K562 (cell line): Measurements from ENCODE around the gene ADORA1. TPM values are rescaled to one million over a fixed set of nuclear protein-coding genes. Genes with fewer than 3 reads are reported as not detected.

Experiments
- ATAC-seq: fragments of 200-7000 bp; cut with Tn5 transposase; 3 replicates; pipeline ENCODE4 v1.9.1; 2020; ENCODE audit warnings: moderate library complexity
- BruUV-seq: library from RNA; stranded (reverse); fragments of 400-500 nt; replicated peaks from 2 replicates; lab custom pipeline; 2021; lab: Mats Ljungman, UMichigan
- CTCF ChIA-PET: fragments of 300-600 bp; formaldehyde crosslinking; extraction: SDS; loops from one replicate; lab custom pipeline; 2021; ENCODE audit warnings: low intra/inter-chr PET ratio; lab: Yijun Ruan, JAX
- POLR2A ChIA-PET: fragments of 300-600, 350-650 bp; sonication (Branson Sonifier 250); formaldehyde crosslinking; extraction: SDS; loops from one replicate; lab custom pipeline; 2021; ENCODE audit warnings: antibody characterized with exemption, inconsistent platforms; lab: Yijun Ruan, JAX
- DNase-seq, 4 experiments: peaks; one replicate each; pipeline versions ENCODE4 v3.0.0 to v3.0.0-alpha.2; 2011 to 2018; ENCODE audit warnings: low spot score in 3 of 4, mixed read lengths in 3 of 4; ENCODE audit errors: extremely low read depth in 1 of 4
- FAIRE-seq: peaks from 2 replicates; lab custom pipeline; 2011; peaks lifted over from hg19 to GRCh38; lab: Jason Lieb, UNC
- H2AFZ ChIP-seq: 2 replicates; pipeline ENCODE4 v1.6.0; 2011; ENCODE audit warnings: low read depth, low read length, control low read depth, inconsistent platforms
- H3K27ac ChIP-seq: fragments of 200-600 bp; 3 replicates; pipeline ENCODE4 v1.8.0; 2011; ENCODE audit warnings: low read depth, mild to moderate bottlenecking, control low read depth, inconsistent platforms, low read length, moderate library complexity, mixed read lengths; ENCODE audit errors: extremely low read depth
- H3K27me3 ChIP-seq, 2 experiments: fragments of 300-600 bp in 1 of 2; 2 replicates in 1 of 2; 3 replicates in 1 of 2; pipeline versions ENCODE4 v1.6.0 to v1.8.0; 2011; ENCODE audit warnings: inconsistent platforms in 2 of 2, low read length in 2 of 2, mild to moderate bottlenecking in 1 of 2, mixed read lengths in 1 of 2, moderate library complexity in 1 of 2; ENCODE audit not compliant: control insufficient read depth in 2 of 2, insufficient read depth in 2 of 2
- H3K36me3 ChIP-seq: fragments of 300-600 bp; 3 replicates; pipeline ENCODE4 v1.8.0; 2011; ENCODE audit warnings: mild to moderate bottlenecking, low read length, inconsistent platforms; ENCODE audit not compliant: control insufficient read depth, insufficient read depth
- H3K4me1 ChIP-seq, 2 experiments: fragments of 200-600 bp in 1 of 2; replicated peaks in 1 of 2; 2 replicates in 1 of 2; 3 replicates in 1 of 2; pipeline versions ENCODE4 v1.5.1 to v1.8.0; 2011; ENCODE audit warnings: inconsistent platforms in 2 of 2, low read length in 2 of 2, mild to moderate bottlenecking in 1 of 2, mixed read lengths in 1 of 2, moderate library complexity in 1 of 2; ENCODE audit not compliant: control insufficient read depth in 2 of 2, insufficient read depth in 2 of 2
- H3K4me2 ChIP-seq: 2 replicates; pipeline ENCODE4 v1.6.1; 2011; ENCODE audit warnings: low read length, control low read depth, inconsistent platforms, mixed read lengths; ENCODE audit not compliant: insufficient read depth
- H3K4me3 ChIP-seq: fragments of 200-600 bp; sonication (generic), shearing (Covaris generic); 2 replicates; pipeline ENCODE4 v1.5.1; 2016; ENCODE audit warnings: control low read depth, inconsistent platforms
- H3K79me2 ChIP-seq: fragments of 200-600 bp; 3 replicates; pipeline ENCODE4 v1.8.0; 2011; ENCODE audit warnings: low read length, inconsistent platforms; ENCODE audit not compliant: control insufficient read depth, insufficient read depth
- H3K9ac ChIP-seq, 2 experiments: 2 replicates each; pipeline versions ENCODE4 v1.6.0 to v1.6.1; 2011; ENCODE audit warnings: low read depth in 2 of 2, low read length in 2 of 2, control low read depth in 1 of 2, inconsistent platforms in 1 of 2, mild to moderate bottlenecking in 1 of 2, mixed read lengths in 1 of 2; ENCODE audit not compliant: insufficient read depth in 1 of 2
- H3K9me1 ChIP-seq: one replicate; pipeline ENCODE4 v1.6.0; 2011; ENCODE audit warnings: inconsistent platforms, mild to moderate bottlenecking, low read length, moderate library complexity; ENCODE audit not compliant: control insufficient read depth, insufficient read depth
- H3K9me3 ChIP-seq: replicated peaks from 2 replicates; pipeline ENCODE4 v1.5.1; 2011; ENCODE audit warnings: low read depth, low read length, inconsistent platforms; ENCODE audit not compliant: control insufficient read depth, insufficient read depth
- H4K20me1 ChIP-seq: replicated peaks from 2 replicates; pipeline ENCODE4 v1.6.1; 2011; ENCODE audit warnings: low read length, inconsistent platforms, mixed read lengths; ENCODE audit not compliant: control insufficient read depth, insufficient read depth
- ARID1B ChIP-seq: fragments of 450-650 bp; IDR thresholded peaks from 2 replicates; pipeline ENCODE4 v1.6.1; 2016; ENCODE audit warnings: antibody characterized with exemption, mild to moderate bottlenecking, inconsistent platforms
- ATF1 ChIP-seq, 2 experiments: fragments of 450-650 bp in 1 of 2; IDR thresholded peaks; 2 replicates each; pipeline ENCODE4 v1.6.1; 2016; ENCODE audit warnings: missing compliant biosample characterization in 1 of 2, missing genetic modification characterization in 1 of 2
- EHMT2 ChIP-seq: fragments of 450-650 bp; IDR thresholded peaks from 2 replicates; pipeline ENCODE4 v1.6.1; 2018; ENCODE audit warnings: antibody characterized with exemption
- FOXA3 ChIP-seq, 2 experiments: fragments of 450-650 bp in 1 of 2; sonication (generic) in 1 of 2; formaldehyde crosslinking; IDR thresholded peaks in 1 of 2; conservative IDR thresholded peaks in 1 of 2; 2 replicates each; pipeline versions ENCODE4 v1.4.0 to v1.8.0; 2020 to 2022; ENCODE audit warnings: mild to moderate bottlenecking in 2 of 2, missing genetic modification reagents in 1 of 2
- FUS ChIP-seq: fragments of 200-400 bp; formaldehyde crosslinking; optimal IDR thresholded peaks from 2 replicates; pipeline ENCODE3; 2017; ENCODE audit warnings: low read depth, low read length
- SPI1 ChIP-seq: IDR thresholded peaks from 2 replicates; pipeline ENCODE4 v1.6.1; 2011; ENCODE audit warnings: low read depth, low read length, control low read depth, borderline replicate concordance
- ZNF639 ChIP-seq, 2 experiments: fragments of 200-800 bp in 1 of 2; sonication (Bioruptor generic) in 1 of 2; sonication (generic) in 1 of 2; formaldehyde crosslinking in 1 of 2; IDR thresholded peaks in 1 of 2; conservative IDR thresholded peaks in 1 of 2; 2 replicates each; pipeline versions ENCODE4 v1.5.0 to v1.6.1; 2016 to 2020; ENCODE audit warnings: missing compliant biosample characterization in 1 of 2, missing genetic modification characterization in 1 of 2, missing genetic modification reagents in 1 of 2
- WGBS: fragments of 100-300 bp; shearing (Covaris generic); methylation state at CpG from one replicate; pipeline ENCODE4 v1.1.6; 2016; ENCODE audit warnings: low coverage, mixed read lengths; ENCODE audit not compliant: insufficient coverage; ENCODE audit errors: missing lambda C conversion rate; 5-methylcytosine and 5-hydroxymethylcytosine counted together
- in situ Hi-C: fragments of 300-500 bp; cut with MboI; formaldehyde crosslinking; loops from 4 replicates; pipeline ENCODE4 v1.15.0; 2018; ENCODE audit warnings: inconsistent platforms, mixed read lengths
- intact Hi-C: fragments of 100-400 bp; cut with micrococcal nuclease; formaldehyde crosslinking; loops from 2 replicates; pipeline ENCODE4 v1.14.2; 2022
- polyA plus RNA-seq, 8 experiments: library from polyadenylated mRNA; depleted of rRNA in 4 of 8; stranded (reverse) in 5 of 8; unstranded in 3 of 8; fragments of >200 nt; fragmentation: Nextera tagmentation in 2 of 8; fragmentation: Illumina TruSeq in 1 of 8; extraction: Ambion mirVana in 2 of 8; extraction: Trizol in 1 of 8; gene quantifications; 2 replicates each; pipeline versions ENCODE4 v1.2.1 to v1.2.3, GENCODE V29; 2011 to 2014; ENCODE audit warnings: inconsistent platforms in 1 of 8, missing spikeins in 1 of 8
- total RNA-seq, 7 experiments: library from RNA; depleted of rRNA in 6 of 7; stranded (reverse); fragments of >200 nt in 6 of 7; fragmentation: Illumina TruSeq in 2 of 7; extraction: Trizol in 2 of 7; gene quantifications; 2 replicates each; pipeline versions ENCODE4 v1.2.1 to v1.2.3, GENCODE V29; 2011 to 2021; ENCODE audit warnings: low replicate concordance in 1 of 7

ADORA1 gene
- total and polyA plus RNA-seq, 9 of the 15 experiments (the other 6 are each of a cell fraction or from before 2014, with no cell fraction given), result not detected

- DNase-seq, result no peak
- FAIRE-seq, result no peak
- H2AFZ ChIP-seq, result no peak overlapping the region
- CTCF ChIA-PET, result no interaction called here
- ATAC-seq, result no peak
- no TSS peak for BruUV-seq
- H3K4me3 ChIP-seq, result no peak overlapping the region
- POLR2A ChIA-PET, result interaction anchor here (1.0 to 3.6 kb wide), 2 partner anchors 10 to 11 kb away, joined by 4 to 12 read pairs; no protein-coding TSS in a partner anchor
- peaks cover 13% of the 10 kb centered on the region for H4K20me1 ChIP-seq
- no peaks in the 10 kb centered on the region for H3K9me3 ChIP-seq
- in situ Hi-C loops (no loop called here), intact Hi-C loops (no loop called here)
- no peak overlapping the region for H3K4me2 ChIP-seq
- H3K27me3 ChIP-seq, result peaks cover 34 to 65% of the 10 kb centered on the region in 2 experiments
- TF ChIP-seq ATF1 (CRISPR knock-in tag; IDR thresholded peaks at IDR 0.05), result no peak
- no peak for TF ChIP-seq ATF1 (tag; IDR thresholded peaks at IDR 0.05)
- no peak for TF ChIP-seq FOXA3 (CRISPR knock-in tag; conservative IDR thresholded peaks at IDR 0.05 in 1 of 2, IDR thresholded peaks at IDR 0.05 in 1 of 2)
- TF ChIP-seq EHMT2, result no peak
- 0 out of 2 replicates have a peak, but pooled peaks have one; percentile 7 for TF ChIP-seq SPI1
- TF ChIP-seq FUS, result no peak
- TF ChIP-seq ZNF639 (CRISPR knock-in tag; conservative IDR thresholded peaks at IDR 0.05 in 1 of 2, IDR thresholded peaks at IDR 0.05 in 1 of 2), result 0 out of 4 replicates have a peak, but pooled peaks of 1 of the 2 experiments have one; percentile 26
- no peak for TF ChIP-seq ARID1B
- TF ChIP-seq, all 486 proteins: peak for 2
- H3K79me2 ChIP-seq, result no peaks in the 10 kb centered on the region
- no peak overlapping the region for H3K27ac ChIP-seq
- WGBS, result 2% methylated on average over 11 of the region's 11 CpGs
- no peaks in the 10 kb centered on the region for H3K36me3 ChIP-seq
- H3K9me1 ChIP-seq, result no peaks in the 10 kb centered on the region
- H3K9ac ChIP-seq, result peak overlapping the region in 1 of 2 experiments; percentile 9; a peak in 1 of 4 replicates
- H3K4me1 ChIP-seq, result peaks cover 0 to 12% of the 10 kb centered on the region in 2 experiments; a peak in 3 of 5 replicates
These were observed 40.3 kb upstream of the ADORA1 start for GRCh38 chr1:203086992-203087763.
